Sigmoid colon (tissue), 7 donors: ENCODE measurements around the gene NACA2. TPM values are rescaled to one million over a fixed set of nuclear protein-coding genes. Genes with fewer than 3 reads are reported as not detected.
"Not testable (repeated sequence)": the region's sequence is repeated elsewhere in the genome, so short reads cannot be mapped to it uniquely, and the experiment has no call there.

ENCODE experiments used
- DNase-seq: peaks from one replicate; pipeline ENCODE4 v3.0.0-alpha.2; 2019
- H3K27ac ChIP-seq, 4 donors: fragments of 200-600 bp; sonication (generic); one replicate each; pipeline ENCODE4 v1.5.1; 2016 to 2019; ENCODE audit warnings: mild to moderate bottlenecking in 1 of 4
- H3K27me3 ChIP-seq, 3 donors: fragments of 200-600 bp; sonication (generic); one replicate each; pipeline ENCODE4 v1.5.1; 2019; ENCODE audit warnings: mild to moderate bottlenecking in 1 of 3
- H3K36me3 ChIP-seq, 4 donors: fragments of 200-600 bp; sonication (generic); one replicate each; pipeline ENCODE4 v1.5.1; 2016 to 2019
- H3K4me1 ChIP-seq, 4 donors: fragments of 200-600 bp; sonication (generic); one replicate each; pipeline ENCODE4 v1.5.1; 2017 to 2019
- H3K4me3 ChIP-seq, 4 donors: fragments of 200-600 bp; sonication (generic); one replicate each; pipeline ENCODE4 v1.5.1; 2017 to 2019; ENCODE audit warnings: mild to moderate bottlenecking in 2 of 4, moderate library complexity in 1 of 4
- H3K9me3 ChIP-seq, 4 donors: fragments of 200-600 bp in 3 of 4; sonication (generic) in 3 of 4; one replicate each; pipeline versions ENCODE4 v1.5.1 to v1.6.1; 2013 to 2019
- CTCF ChIP-seq, 4 experiments: fragments of 450-650 bp in 3 of 4; fragments of 200-600 bp in 1 of 4; IDR thresholded peaks; one replicate each; pipeline ENCODE4 v1.5.1; 2016 to 2019; ENCODE audit warnings: antibody characterized with exemption in 4 of 4, mild to moderate bottlenecking in 3 of 4, moderate library complexity in 2 of 4
- EP300 ChIP-seq, 4 donors: sonication (generic); formaldehyde crosslinking; IDR thresholded peaks; one replicate each; pipeline ENCODE4 v1.6.1; 2017; ENCODE audit warnings: antibody characterized with exemption in 4 of 4
- POLR2A ChIP-seq, 2 donors: fragments of 450-650 bp; IDR thresholded peaks; one replicate each; pipeline ENCODE4 v1.6.1; 2016; ENCODE audit warnings: antibody characterized with exemption in 2 of 2, mild to moderate bottlenecking in 2 of 2, moderate library complexity in 2 of 2
- POLR2AphosphoS5 ChIP-seq, 4 donors: sonication (generic); formaldehyde crosslinking; IDR thresholded peaks; one replicate each; pipeline ENCODE4 v1.6.1; 2017; ENCODE audit warnings: antibody characterized with exemption in 4 of 4
- WGBS, 2 donors: extraction: QIAGEN DNeasy Blood & Tissue Kit; methylation state at CpG; one replicate each; pipeline ENCODE4 v1.1.7; 2013; 5-methylcytosine and 5-hydroxymethylcytosine counted together
- intact Hi-C: fragments of 100-400 bp; cut with DNase I; formaldehyde crosslinking; loops from one replicate; pipeline ENCODE4 v1.15.1; 2023
- polyA plus RNA-seq, 3 donors: library from polyadenylated mRNA; stranded (reverse); fragments of 200-250 nt; gene quantifications; one replicate each; pipeline ENCODE4 v1.2.3, GENCODE V29; 2013
- total RNA-seq, 4 donors: library from RNA; depleted of rRNA; stranded (reverse); fragments of >200 nt; gene quantifications; one replicate each; pipeline ENCODE4 v1.1.0, GENCODE V29; 2016
- donor health status: healthy with polysubstance abuse.
- donor health status: Bipolar disorder and iron deficiency.
- donor health status: healthy.

The NACA2 gene
- total and polyA plus RNA-seq, 7 donors = not detected

GRCh38 chr17:61556224-61557188, 34.5 kb downstream of the NACA2 start:
- no peaks in the 10 kb centered on the region for H3K36me3 ChIP-seq
- intact Hi-C loops = no loop called here
- no peak overlapping the region for H3K27ac ChIP-seq
- no peak overlapping the region for H3K4me3 ChIP-seq
- H3K4me1 ChIP-seq = no peaks in the 10 kb centered on the region
- TF ChIP-seq POLR2AphosphoS5 (IDR thresholded peaks at IDR 0.05) (no peak), CTCF (IDR thresholded peaks at IDR 0.05) (no peak), POLR2A (IDR thresholded peaks at IDR 0.05) (no peak), EP300 (IDR thresholded peaks at IDR 0.05) (no peak)
- H3K9me3 ChIP-seq = no peaks in the 10 kb centered on the region
- H3K27me3 ChIP-seq = peaks cover 0 to 12% (median 0%) of the 10 kb centered on the region in 3 donors
- 68 to 76% methylated on average over 10 of the region's 10 CpGs for WGBS, 2 donors
- DNase-seq = no peak

GRCh38 chr17:61555127-61555566, 35.9 kb downstream of the NACA2 start:
- H3K4me3 ChIP-seq = no peak overlapping the region
- H3K27me3 ChIP-seq = peaks cover 0 to 12% (median 0%) of the 10 kb centered on the region in 3 donors
- no peak overlapping the region for H3K27ac ChIP-seq
- H3K9me3 ChIP-seq = no peaks in the 10 kb centered on the region
- 60 to 75% methylated on average over 7 of the region's 7 CpGs for WGBS, 2 donors
- no peak for DNase-seq
- H3K36me3 ChIP-seq = no peaks in the 10 kb centered on the region
- TF ChIP-seq POLR2AphosphoS5 (IDR thresholded peaks at IDR 0.05) = no peak
- H3K4me1 ChIP-seq = no peaks in the 10 kb centered on the region
- intact Hi-C loops = no loop called here

GRCh38 chr17:61554209-61554608, 36.8 kb downstream of the NACA2 start:
- no peaks in the 10 kb centered on the region for H3K4me1 ChIP-seq
- no peaks in the 10 kb centered on the region for H3K36me3 ChIP-seq
- H3K27ac ChIP-seq = no peak overlapping the region
- H3K9me3 ChIP-seq = no peaks in the 10 kb centered on the region
- no peak for DNase-seq
- peaks cover 0 to 12% (median 0%) of the 10 kb centered on the region in 3 donors for H3K27me3 ChIP-seq
- H3K4me3 ChIP-seq = no peak overlapping the region
- peak in 1 of 4 experiments; percentile 9 for TF ChIP-seq CTCF (IDR thresholded peaks at IDR 0.05)
- TF ChIP-seq POLR2A (IDR thresholded peaks at IDR 0.05) = no peak
- WGBS, 2 donors = 72 to 78% methylated on average over 3 of the region's 3 CpGs
- intact Hi-C loops = loop anchor here (5.0 kb wide), 1 partner anchor 142 kb away; no protein-coding TSS in a partner anchor

- H3K9me3 ChIP-seq, H3K4me1 ChIP-seq, DNase-seq, H3K27ac ChIP-seq, H3K36me3 ChIP-seq, H3K4me3 ChIP-seq, H3K27me3 ChIP-seq: not testable (repeated sequence)
- 94 to 95% methylated on average over 11 of the region's 11 CpGs for WGBS, 2 donors
- intact Hi-C loops = loop anchor here (5.0 kb wide), 1 partner anchor 140 kb away; no protein-coding TSS in a partner anchor
Observed at GRCh38 chr17:61552560-61552959, 38.5 kb downstream of the NACA2 start.

GRCh38 chr17:61551255-61551742, 39.7 kb downstream of the NACA2 start:
- DNase-seq = no peak
- intact Hi-C loops = loop anchor here (5.0 kb wide), 1 partner anchor 139 kb away; no protein-coding TSS in a partner anchor
- Histone ChIP-seq H3K9me3 (no peaks in the 10 kb centered on the region), H3K4me3 (no peak overlapping the region), H3K4me1 (no peaks in the 10 kb centered on the region), H3K36me3 (no peaks in the 10 kb centered on the region), H3K27me3 (peaks cover 0 to 6% (median 0%) of the 10 kb centered on the region in 3 donors), H3K27ac (no peak overlapping the region)
- TF ChIP-seq EP300 (IDR thresholded peaks at IDR 0.05) (no peak), CTCF (IDR thresholded peaks at IDR 0.05) (peak in 3 of 4 experiments; percentile 48 to 57 (median 49))
- 6 to 16% methylated on average over 6 of the region's 6 CpGs for WGBS, 2 donors
